NCI-H1105 (cell line): ENCODE results near the gene GADD45G.

Source experiments
- DNase-seq: peaks from one replicate; lab custom pipeline; 2025; lab: John Stamatoyannopoulos, UW

The GADD45G gene

DNA sequence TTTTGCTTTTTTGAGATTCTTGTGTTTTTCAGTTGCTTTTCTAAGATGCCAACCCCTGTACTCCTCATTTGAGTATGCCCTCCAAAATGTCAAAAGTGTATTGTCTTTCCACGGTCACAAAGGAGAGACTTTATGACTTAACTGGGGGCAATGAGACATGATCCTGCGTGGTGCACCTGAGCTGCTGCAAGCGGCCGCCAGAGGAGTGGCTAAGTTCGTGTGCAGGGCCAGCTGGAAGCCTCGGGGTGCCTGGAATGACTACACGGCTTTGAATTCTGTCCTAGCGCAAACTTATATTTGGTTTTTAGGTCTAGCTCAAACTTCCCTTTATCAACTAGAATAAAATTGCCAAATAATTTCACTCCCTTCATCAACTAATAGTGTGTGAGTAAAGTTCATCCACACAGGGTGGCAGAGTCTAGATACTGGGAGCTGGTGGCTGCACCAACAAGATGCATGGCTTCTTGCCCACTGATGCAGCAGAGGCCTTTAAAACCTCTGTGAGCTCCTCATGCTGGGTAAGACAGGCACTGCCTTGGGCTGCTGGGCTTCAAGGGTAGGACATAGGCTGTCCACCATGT, 4.7 kb downstream of the GADD45G start:
- DNase-seq: no peak

DNA sequence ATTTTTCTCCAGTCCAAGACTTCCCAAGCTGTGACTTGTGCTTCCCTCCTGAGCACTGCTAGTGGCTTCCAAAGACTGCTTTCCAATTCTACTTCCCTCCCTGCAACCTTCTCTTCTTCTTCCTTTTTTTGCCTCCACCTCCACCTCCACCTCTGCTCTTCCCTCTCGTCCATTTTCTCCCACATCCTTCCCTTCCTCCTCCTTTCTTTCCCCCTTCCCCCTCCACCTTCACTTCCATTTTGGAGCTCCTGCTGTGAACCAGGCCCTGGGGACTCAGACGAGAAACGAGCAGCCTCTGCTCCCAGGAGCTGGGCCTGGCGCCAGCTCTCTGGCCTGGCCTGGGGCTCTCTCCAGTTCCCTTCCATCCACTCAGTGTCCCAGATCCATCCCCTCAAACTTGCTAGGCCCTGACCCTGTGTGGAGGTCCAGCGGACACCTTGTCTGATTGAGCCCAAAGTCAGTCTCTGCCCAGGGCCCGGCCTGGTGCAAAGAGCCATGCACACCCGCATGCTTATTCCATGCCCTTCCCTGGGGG, 5.6 kb downstream of the GADD45G start:
- DNase-seq: no peak

DNA sequence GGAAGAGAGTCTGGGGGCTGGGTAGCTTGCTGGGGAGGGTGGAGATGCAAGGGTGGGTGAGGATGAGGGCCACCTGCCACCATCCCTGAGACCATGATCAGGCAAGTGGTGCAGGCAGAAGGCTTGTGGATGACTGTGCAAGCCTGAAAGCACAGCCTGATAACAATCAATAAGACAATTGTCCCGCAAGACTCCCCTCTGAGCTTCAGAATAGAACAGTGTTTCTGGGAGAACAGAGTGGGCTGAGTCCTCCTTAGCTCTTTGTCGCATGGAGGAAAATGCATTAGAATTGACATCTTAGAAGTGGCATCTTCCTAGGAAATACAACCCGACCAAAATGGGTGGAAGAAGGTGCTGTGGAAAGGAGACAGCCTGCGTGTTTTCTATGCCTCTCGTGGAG, 6.6 kb downstream of the GADD45G start:
- DNase-seq: no peak

DNA sequence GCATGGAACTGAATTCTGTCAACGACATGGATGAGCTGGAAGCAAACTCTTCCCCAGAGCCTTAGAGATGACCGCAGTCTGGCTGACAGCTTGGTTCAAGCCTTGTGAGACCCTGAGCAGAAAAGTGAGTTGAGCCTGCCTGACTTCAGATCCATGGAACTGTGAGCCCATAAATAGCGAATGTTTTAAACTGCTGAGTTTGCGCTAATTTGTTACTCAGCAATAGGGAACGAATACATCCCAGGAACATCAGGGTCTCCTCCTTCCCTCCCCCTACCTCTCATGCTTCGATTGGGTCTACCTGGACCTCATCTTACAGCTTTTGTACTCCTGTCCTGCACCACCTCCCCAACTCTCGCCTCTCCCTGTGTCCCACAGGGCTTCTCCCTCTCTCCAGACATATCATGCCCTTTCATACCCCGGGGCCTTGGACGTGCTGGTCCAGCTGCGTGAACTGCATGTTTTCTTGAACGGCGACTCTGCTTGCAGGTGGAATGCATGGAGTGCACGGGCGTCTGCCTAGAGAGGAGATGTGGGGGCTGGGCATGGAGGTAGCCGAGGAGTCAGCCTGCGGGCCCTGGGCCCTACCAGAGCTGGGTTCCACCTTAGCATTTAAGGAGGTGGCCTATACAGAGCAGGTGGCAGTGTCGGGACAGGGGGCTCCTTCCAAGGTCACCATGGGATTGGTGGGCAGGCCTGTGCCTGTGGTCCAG, 7.9 kb downstream of the GADD45G start:
- DNase-seq: no peak

DNA sequence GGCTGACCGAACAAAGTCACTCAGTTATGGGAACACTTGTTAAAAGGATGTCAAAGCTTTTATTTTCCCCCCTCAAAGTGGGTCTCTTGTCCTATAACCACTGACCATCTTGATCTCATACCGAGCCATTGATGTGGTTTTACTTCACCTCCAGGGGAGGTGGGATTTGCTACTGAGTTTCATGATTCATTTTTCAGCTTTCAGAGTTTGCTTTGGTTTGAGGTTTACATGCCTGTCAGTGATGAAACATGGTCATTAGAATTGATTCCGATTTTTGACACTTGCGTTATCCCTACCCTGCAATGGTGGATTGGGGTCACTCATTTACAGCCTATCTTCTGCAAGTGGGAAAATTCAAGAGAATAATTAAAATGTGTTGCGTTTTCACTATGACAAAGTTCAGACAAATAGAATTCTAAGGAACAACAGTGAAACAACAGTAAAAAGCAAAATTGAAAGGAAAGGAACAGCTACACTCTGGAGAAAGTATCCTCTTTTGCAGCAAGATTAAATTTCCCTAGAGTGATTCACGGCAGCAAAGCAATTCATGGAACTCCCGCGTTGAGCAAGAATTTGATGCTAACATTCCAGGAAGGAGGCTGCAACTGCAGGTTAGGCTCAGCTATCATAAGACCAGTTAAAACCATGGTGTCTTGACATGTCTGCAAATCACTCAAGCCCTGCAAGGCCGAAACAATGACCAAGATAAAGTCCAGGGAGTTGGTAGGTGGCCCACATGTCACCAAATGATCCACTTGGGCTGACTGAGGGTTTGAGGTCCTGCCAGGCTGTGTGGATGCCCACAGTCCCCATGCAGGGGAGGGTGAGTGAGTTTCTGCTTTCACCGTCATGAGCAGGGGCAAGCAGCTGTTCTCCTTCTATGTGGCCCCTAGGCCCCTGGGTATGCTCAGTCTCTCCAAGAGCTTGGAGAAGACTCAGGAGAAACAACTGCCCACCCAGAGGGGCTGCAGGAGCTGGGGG, 9.4 kb downstream of the GADD45G start:
- DNase-seq: no peak

DNA sequence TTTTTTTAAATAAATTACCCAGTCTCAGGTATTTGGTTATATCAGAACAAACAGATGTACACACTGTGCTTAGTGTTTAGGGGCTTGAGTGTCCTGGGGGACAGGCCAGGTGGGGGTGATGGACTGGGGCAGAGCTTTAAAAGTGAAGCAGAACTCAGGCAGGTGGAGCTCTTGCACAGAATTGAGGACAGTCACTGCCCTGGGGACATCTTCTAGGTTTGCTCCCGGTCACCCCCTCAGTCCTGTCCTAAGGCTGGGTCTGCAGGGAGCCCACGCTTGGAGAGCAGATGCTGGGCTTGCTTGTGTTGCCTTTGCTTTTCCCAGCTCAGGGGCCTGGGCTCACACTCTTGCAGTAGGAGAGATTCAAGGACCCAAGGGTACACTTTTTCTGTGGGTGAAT, 10.8 kb downstream of the GADD45G start:
- DNase-seq: no peak

DNA sequence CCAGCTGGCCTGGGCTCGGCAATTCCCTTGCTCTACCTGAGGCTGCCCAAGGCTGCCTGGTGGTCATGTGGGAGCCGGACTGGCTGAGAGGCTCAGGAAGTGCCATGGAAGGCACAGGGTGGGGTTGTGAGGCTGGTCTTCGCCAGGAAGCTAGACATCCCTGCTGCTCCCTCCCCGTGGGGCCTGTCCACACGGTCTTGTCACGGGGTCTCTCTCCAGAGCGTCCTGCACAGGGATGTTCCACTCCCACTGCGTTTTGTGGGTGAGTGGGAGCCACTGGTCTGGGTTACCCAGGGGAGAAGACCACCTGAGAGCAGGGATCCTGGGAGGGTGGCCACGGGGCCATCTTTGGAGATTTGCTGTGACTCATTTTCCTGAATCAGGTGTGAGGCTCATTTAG, 11.6 kb downstream of the GADD45G start:
- DNase-seq: no peak

DNA sequence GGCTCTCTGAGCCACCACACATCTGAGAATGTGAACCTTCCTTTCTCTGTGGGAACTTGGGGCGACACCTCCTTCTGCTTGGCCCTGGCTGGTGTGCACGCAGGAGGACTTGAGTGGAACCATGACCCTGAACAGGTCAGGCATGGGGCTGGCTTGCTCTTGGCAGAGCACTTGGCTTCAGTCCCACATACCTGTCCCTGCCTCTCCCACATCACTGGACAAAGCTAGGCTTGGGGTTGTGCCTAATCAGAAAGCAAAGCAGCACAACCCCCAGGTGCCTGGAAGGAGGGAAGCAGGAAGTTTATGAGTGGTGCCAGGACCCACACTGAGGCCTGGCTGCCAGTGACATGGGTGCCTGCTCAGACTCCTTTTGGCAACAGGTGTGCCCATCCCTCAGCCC, 13.2 kb downstream of the GADD45G start:
- DNase-seq: no peak

DNA sequence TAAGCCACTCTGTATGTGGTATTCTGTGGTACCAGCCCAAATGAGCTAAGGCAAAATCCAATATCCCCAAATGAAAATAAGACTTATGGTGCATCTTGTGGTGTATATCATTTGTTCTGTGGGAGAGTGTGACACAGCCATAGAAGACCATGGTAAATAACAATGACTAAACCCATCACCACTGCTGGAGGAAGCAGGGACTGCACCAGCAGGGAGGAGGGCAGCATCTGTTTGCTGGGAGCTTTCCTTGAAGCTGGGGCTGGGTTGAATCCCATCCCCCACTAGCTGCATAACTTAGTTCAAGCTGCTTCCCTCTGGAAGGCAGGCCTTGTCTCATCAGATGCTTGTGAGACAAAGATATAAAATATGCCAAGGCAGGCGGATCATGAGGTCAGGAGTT, 14.2 kb downstream of the GADD45G start:
- no peak for DNase-seq

DNA sequence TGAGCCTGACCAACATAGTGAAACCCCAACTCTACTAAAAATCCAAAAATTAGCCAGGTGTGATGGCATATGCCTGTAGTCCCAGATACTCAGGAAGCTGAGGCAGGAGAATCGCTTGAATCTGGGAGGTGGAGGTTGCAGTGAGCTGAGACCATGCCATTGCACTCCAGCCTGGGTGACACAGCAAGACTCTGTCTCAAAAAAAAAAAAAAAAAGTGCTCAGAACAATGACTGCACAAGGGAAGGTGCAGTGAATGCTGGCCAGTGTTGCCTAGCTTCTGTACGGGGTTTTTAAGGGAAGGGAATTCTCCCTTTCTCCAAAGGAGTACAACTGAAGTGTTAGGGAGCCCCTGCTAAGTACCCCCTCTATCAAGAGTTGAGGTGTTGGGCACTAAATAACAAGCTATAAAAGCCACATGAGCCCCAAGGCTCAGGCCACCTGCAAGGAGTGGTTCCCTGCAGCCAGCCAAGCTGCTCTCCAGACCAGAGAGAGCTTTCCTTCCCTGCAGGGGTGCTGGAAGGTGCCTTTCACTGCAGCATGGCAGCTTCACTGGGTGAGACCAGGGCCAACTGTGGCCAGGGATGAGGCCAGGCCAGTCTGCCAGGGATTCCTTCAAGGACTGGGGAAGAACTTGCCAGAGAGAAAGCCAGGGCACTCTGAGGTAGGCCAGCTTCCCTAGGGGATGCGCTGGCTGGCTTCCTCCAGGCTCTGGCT, 14.8 kb downstream of the GADD45G start:
- DNase-seq: no peak

DNA sequence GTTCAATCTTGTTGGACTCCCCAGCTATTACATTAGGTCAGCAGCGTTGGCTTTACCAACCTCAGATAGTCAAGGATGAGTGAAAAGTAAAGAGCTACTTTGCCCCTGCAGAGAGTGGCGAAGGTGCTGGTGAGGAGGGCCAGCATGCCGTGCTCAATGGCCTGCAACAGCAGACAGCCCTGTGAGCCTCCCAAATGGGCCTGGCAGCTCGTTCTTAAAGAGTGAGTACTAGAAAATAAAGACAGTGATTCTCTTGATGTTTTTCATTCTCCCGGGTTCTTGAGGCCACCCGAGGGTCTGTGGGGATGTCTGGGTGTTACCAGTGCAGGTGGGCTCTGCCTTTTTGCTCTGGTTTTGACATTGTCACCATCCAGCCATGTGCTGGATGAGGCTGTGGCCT, 16.2 kb downstream of the GADD45G start:
- DNase-seq: no peak

DNA sequence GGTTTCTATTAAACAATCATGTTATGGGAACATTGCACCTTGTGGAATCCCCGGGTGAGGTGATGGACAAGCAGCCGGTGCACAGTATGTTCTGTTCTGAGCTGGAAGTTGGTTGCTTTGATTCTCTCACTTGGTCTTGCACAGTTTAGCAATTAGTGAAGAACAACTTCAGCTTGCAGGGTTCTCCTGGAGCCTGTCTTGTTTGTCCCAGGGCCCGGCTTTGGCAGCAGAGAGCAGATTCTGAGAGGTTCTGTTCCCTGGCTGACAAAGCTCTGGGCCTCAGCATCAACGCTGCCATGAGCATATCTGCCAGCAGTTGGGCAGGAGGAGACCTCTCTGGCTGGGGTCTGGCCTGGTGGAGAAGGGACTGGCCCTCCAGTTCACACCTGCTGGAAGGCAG, 16.9 kb downstream of the GADD45G start:
- no peak for DNase-seq

DNA sequence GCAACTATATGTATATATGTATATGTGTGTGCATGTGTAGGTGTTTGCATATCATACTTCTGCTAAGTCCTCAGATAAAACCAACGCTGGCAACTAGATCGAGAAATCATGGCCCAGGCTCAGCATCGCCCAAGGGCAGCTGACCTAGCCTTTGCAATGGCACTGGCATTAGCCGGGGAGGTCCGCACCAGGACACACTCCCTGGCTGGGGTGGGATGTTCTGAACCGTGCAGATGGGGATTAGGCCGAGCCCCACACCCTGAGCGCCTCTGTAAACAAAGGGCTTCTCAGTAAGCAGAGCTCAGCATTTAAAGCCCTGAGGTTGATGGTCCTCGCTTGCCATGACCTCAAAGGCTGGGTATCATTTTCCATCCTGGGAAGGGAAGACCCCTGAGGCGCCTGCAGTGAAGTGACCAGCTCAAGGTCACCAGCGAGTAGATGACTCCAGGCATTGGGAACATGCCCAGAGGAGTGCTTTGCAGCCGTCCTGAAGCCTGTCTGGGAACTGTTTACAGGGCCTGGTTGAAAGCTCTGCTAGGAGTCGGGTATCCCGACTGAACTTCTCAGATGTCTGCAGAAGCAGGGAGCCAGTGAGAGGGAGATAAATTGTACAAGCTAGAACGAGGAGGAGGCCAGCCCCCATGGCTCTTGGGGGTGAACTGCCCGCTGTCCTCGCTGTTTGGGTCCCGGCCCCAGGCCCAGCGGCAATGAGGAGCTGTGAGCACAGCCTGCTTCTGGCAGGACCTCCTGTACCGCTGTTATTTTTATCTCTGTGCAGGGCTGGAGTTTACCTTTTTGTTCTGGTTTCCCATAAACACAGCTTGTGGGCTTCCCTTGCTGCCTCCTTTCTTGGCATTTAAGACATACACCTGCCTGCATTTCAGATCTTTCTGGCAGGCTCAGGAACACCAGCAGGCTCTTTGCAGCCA, 18.4 kb downstream of the GADD45G start:
- DNase-seq: no peak

DNA sequence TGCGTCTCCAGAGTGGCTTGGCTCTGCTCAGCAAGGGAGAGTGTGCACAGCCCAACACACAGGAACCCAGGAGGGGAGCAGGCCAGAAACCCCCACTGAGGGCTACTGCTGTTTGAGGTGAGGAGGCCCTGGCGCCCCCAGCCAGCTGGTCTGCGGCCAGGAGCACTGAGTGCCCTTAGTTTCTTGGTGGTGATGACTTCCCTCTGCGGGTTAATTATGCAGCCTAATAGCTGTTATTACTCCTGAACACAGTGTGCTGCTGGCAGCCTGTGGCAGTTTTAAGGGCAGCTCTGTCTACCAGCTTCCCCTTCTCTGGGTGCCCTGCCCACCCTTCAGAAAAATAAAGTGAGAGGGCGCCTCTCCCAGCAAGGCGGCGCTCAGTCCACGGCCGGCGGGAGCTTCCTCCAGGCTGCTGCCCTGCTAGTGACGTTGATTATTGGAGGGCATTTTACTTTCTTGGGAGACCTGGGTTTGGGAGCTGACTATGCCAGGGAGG, 19.2 kb downstream of the GADD45G start:
- DNase-seq: peak; percentile 88

DNA sequence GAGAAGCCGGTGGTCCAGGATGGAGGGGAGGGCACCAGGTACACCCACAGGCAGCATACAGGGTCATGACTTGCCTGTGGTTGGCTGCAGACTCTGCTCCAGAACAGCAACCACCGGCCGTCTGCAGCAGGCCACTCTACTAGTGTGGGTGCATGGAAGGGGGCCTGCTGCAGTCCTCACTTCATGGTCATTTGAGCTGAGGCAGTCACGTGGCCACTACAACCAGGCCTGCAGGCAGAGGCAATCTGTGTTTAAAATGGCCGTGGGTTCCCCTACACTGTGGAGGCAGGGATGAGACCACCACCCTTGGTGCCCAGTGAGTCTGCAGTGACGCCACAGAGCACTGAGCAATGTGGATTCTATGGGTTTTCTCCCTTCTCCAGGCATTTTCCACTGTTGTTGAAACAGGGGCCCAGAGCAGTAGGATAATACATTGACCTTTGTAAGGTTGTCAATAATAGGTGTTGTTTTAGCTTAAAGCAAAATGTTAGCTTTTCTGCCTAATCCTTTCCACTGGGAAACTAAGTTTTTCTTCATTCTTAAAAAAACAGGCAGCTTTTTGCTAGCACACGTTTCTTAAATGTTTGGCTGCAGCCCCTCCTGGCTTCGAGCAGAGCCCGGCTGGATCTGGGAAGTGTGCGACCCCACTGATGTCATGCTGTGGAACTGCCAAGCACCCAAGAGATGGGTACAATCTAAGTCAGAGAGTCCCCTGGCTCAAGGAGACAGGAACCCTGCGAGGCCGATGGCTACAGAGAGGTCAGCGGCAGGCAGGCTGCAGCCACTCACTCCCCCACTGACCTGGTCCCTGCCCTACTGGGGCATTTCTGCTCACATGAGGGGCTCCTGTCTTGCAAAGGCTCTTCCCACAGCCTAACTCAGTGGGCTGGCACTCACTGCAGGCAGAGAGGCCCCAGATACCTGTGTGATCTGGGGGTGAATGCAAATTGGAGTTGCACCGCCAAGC, 21.2 kb downstream of the GADD45G start:
- DNase-seq: no peak

DNA sequence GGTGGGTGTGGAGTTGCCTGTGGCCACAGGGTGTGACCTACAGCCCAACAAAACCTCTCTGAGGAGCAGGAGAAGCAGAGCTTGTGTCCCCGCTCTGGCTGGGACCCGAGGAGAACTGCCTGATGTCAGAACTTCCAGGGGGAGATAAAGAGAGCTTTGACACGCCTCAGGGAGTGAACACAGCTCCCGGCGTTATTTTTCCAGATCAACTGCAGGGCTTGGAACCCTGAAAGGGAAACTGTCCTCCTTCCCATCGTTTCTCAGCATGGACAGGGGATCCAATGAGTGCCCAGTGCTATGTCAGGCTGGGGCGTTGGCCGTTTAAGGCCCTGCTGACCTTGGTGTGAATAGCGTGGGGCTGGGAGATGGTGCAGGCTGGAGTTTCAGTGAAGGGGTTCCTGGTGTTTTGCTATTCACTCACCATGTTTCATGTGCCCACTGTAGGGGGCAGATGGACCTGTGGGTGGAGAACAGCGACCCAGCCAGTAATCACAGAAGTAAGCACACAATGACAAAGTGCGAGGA, 22.0 kb downstream of the GADD45G start:
- DNase-seq: no peak

DNA sequence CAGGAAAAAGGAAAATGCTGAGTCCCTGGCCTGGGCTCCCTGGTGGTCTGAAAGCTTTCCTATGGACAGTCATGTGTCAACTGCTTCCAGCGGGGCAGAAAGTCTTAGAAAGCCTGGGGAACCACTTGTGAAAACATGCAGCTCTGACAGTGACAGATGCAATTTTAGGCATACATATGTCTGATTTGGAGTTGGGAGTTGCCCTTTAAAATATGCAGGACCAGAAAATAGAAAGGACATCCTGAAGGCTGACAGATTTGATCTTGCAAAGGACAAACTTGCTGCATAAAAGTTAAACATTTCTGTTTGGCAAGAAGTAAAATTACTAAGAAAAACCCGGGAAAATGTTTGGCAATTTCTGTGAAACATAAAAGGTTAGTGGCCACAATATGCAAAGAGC, 23.8 kb downstream of the GADD45G start:
- no peak for DNase-seq

DNA sequence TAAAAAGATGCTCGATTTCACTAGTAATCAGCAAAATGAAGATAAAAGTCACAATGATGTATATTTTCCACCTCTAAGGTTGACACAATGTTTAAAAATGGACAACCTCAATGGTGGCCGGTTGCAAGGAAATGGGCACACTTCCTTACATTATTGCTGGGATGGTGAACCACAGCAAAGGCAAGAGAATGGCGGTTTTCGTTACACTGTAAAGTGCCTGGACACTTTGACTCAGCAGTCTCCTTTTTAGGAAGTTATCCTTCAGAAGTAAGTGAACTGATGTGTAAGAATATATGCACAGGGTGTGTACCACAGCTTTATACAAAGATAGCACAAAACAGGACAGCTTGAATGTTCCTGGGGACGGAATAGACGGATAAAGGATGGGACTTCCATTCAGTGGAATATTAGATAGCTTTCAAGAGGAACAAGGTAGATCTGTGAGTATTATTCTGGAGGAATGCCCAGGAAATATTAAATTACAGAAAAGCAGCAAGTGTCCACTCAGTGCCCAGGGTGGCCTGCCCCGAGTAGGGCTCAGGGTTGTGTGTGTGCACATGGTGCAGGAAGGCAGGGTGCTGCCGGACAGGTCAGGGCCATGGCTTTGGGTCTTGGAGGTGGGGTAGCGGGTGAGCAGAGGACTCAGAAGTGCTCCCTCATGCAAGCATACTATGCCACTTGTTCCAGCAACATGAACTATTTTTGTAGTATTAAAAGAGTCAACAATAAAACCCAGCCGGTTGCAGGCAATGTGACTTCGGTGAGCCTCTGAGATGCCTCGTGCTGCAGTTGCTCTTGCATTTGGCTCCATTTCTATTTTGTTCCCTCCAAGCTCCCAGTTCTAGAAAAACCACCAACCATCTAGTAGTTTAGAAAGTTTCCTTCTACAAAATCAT, 24.5 kb downstream of the GADD45G start:
- DNase-seq: no peak
